GM18907 (cell line): ENCODE data around the gene HECTD4.
"Not testable (repeated sequence)": the region's sequence is repeated elsewhere in the genome, so short reads cannot be mapped to it uniquely, and the experiment has no call there.

ENCODE experiments used
- ATAC-seq: cut with Tn5 transposase; IDR thresholded peaks from one replicate; pipeline ENCODE4 v1.9.1; 2021; ENCODE audit warnings: mild to moderate bottlenecking, moderate library complexity; ENCODE audit not compliant: unreplicated experiment

Gene HECTD4

GRCh38 chr12:112165624-112166023 is 216.6 kb downstream of the HECTD4 start:
- no peak for ATAC-seq

GRCh38 chr12:112164011-112164660 is 218.1 kb downstream of the HECTD4 start:
- no peak for ATAC-seq

- ATAC-seq: no peak
Observed at GRCh38 chr12:112163471-112163991, 218.7 kb downstream of the HECTD4 start.

GRCh38 chr12:112163056-112163455 is 219.2 kb downstream of the HECTD4 start:
- ATAC-seq: no peak

GRCh38 chr12:112162241-112162790 is 219.9 kb downstream of the HECTD4 start:
- ATAC-seq: no peak

- no peak for ATAC-seq
Observed at GRCh38 chr12:112161711-112162110, 220.5 kb downstream of the HECTD4 start.

GRCh38 chr12:112160611-112161010 is 221.6 kb downstream of the HECTD4 start:
- no peak for ATAC-seq

- ATAC-seq: no peak
Observed at GRCh38 chr12:112159146-112159541, 223.1 kb downstream of the HECTD4 start.

GRCh38 chr12:112158461-112159145 is 223.6 kb downstream of the HECTD4 start:
- ATAC-seq: not testable (repeated sequence)

GRCh38 chr12:112153893-112154219 is 228.4 kb downstream of the HECTD4 start:
- ATAC-seq: no peak

GRCh38 chr12:112153181-112153892 is 228.9 kb downstream of the HECTD4 start:
- ATAC-seq: no peak

- no peak for ATAC-seq
Observed at GRCh38 chr12:112151766-112152541, 230.3 kb downstream of the HECTD4 start.

GRCh38 chr12:112149596-112149995 is 232.6 kb downstream of the HECTD4 start:
- peak; percentile 56 for ATAC-seq

GRCh38 chr12:112148031-112148513 is 234.2 kb downstream of the HECTD4 start:
- ATAC-seq: no peak

- ATAC-seq: no peak
Observed at GRCh38 chr12:112146123-112146522, 236.1 kb downstream of the HECTD4 start.

- no peak for ATAC-seq
Observed at GRCh38 chr12:112140728-112141127, 241.5 kb downstream of the HECTD4 start.

GRCh38 chr12:112134731-112135130 is 247.5 kb downstream of the HECTD4 start:
- ATAC-seq: no peak

- ATAC-seq: no peak
Observed at GRCh38 chr12:112133418-112133817, 248.8 kb downstream of the HECTD4 start.

- no peak for ATAC-seq
Observed at GRCh38 chr12:112131686-112132085, 250.5 kb downstream of the HECTD4 start.

- peak; percentile 60 for ATAC-seq
Observed at GRCh38 chr12:112130441-112130998, 251.7 kb downstream of the HECTD4 start.
